Measurements from ENCODE around the gene CFAP47. TPM values are rescaled to one million over a fixed set of nuclear protein-coding genes. Genes with fewer than 3 reads are reported as not detected.

The CFAP47 gene
- total and polyA plus RNA-seq, 4 donors: 0.68 to 21.0 (median 4.0) TPM

DNA sequence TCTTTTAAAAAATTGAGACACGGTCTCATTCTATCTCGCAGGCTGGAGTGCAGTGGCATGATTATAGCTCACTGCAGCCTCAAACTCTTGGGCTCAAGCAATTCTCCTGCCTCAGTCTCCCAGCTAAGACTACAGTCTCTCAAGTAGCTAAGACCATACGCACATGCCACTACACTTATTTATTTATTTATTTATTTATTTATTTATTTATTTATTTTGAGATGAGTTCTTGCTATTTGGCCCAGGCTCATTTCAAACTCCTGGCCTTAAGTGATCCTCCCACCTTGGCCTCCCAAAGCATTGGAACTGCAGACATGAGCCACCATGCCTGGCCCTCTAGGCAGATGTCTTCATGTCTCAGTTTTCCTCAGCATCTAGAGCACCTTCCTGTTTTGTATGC is 482.2 kb downstream of the CFAP47 start:
- 88 to 91% methylated on average over 3 of the region's 3 CpGs for WGBS, 2 donors
- no peaks in the 10 kb centered on the region for H3K4me1 ChIP-seq (ENCODE audit: control insufficient read depth in 5 of 5, insufficient read depth in 5 of 5, low read length in 5 of 5)
- no peaks in the 10 kb centered on the region for H3K27me3 ChIP-seq (ENCODE audit: control insufficient read depth in 3 of 3, insufficient read depth in 3 of 3, low read length in 2 of 3)
- ATAC-seq (ENCODE audit: insufficient read depth, low FRiP score) (no peak), DNase-seq (no peak)
- H3K9me3 ChIP-seq (ENCODE audit: control insufficient read depth in 4 of 4, insufficient read depth in 3 of 4, low read length in 3 of 4): no peaks in the 10 kb centered on the region
- no peak overlapping the region for H3K27ac ChIP-seq (ENCODE audit: low read depth in 1 of 2, low read length in 1 of 2)
- no peaks in the 10 kb centered on the region for H3K36me3 ChIP-seq (ENCODE audit: control insufficient read depth in 4 of 4, insufficient read depth in 4 of 4, low read length in 4 of 4)
- no peak overlapping the region for H3K9ac ChIP-seq (ENCODE audit: insufficient read depth in 1 of 2, low read length in 2 of 2)
- TF ChIP-seq, protein P1, sequence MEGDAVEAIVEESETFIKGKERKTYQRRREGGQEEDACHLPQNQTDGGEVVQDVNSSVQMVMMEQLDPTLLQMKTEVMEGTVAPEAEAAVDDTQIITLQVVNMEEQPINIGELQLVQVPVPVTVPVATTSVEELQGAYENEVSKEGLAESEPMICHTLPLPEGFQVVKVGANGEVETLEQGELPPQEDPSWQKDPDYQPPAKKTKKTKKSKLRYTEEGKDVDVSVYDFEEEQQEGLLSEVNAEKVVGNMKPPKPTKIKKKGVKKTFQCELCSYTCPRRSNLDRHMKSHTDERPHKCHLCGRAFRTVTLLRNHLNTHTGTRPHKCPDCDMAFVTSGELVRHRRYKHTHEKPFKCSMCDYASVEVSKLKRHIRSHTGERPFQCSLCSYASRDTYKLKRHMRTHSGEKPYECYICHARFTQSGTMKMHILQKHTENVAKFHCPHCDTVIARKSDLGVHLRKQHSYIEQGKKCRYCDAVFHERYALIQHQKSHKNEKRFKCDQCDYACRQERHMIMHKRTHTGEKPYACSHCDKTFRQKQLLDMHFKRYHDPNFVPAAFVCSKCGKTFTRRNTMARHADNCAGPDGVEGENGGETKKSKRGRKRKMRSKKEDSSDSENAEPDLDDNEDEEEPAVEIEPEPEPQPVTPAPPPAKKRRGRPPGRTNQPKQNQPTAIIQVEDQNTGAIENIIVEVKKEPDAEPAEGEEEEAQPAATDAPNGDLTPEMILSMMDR (IDR thresholded peaks at IDR 0.05; ENCODE audit: control extremely low read depth, extremely low read depth): no peak
- H3K4me3 ChIP-seq: no peak overlapping the region

DNA sequence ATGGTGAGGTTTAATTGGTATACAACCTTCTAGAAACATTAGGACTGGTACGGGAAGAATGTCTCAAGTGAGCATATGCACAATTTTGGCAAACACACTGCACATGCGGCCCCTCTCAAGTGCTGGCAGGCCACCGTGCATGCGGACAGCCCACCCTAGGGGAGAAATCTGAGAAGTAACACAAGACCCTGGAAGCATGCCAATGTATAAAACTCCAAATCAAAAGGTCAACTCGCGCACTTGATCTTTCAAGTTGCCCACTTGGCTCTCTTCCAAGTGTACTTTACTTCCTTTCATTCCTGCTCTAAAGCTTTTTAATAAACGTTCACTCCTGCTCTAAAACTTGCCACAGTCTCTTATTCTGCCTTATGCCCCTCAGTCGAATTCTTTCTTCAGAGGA is 488.3 kb downstream of the CFAP47 start:
- H3K4me1 ChIP-seq (ENCODE audit: control insufficient read depth in 5 of 5, insufficient read depth in 5 of 5, low read length in 5 of 5): no peaks in the 10 kb centered on the region
- H3K4me3 ChIP-seq: no peak overlapping the region
- H3K27me3 ChIP-seq (ENCODE audit: control insufficient read depth in 3 of 3, insufficient read depth in 3 of 3, low read length in 2 of 3): no peaks in the 10 kb centered on the region
- H3K9ac ChIP-seq (ENCODE audit: insufficient read depth in 1 of 2, low read length in 2 of 2): no peak overlapping the region
- no peak overlapping the region for H3K27ac ChIP-seq (ENCODE audit: low read depth in 1 of 2, low read length in 1 of 2)
- TF ChIP-seq, protein P1 (IDR thresholded peaks at IDR 0.05; ENCODE audit: control extremely low read depth, extremely low read depth): no peak
- 46 to 68% methylated on average over 7 to 8 of the region's 8 CpGs for WGBS, 2 donors
- H3K36me3 ChIP-seq (ENCODE audit: control insufficient read depth in 4 of 4, insufficient read depth in 4 of 4, low read length in 4 of 4): no peaks in the 10 kb centered on the region
- ATAC-seq (ENCODE audit: insufficient read depth, low FRiP score) (no peak), DNase-seq (peak; percentile 59 to 70 (median 60))
- H3K9me3 ChIP-seq (ENCODE audit: control insufficient read depth in 4 of 4, insufficient read depth in 3 of 4, low read length in 3 of 4): no peaks in the 10 kb centered on the region

DNA sequence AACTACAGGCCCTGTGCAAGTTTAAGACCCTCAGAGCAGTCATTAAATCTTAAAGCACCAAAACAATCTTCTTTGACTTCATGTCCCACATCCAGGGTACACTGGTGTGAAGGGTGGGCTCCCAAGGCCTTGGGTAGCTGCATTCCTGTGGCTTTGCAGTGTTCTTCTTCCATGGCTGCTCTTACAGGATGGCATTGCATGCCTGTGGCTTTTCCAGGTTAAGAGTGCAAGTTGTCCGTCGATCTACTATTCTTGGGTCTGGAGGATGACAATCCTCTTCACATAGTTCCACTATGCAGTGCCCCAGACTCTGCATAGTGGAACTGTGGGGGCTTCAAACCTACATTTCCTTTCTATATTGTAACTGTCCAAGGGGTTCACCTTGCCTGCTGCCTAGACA is 494.5 kb downstream of the CFAP47 start:
- H3K27ac ChIP-seq (ENCODE audit: low read depth in 1 of 2, low read length in 1 of 2): no peak overlapping the region
- peaks cover 0 to 4% (median 0%) of the 10 kb centered on the region in 4 donors for H3K9me3 ChIP-seq (ENCODE audit: control insufficient read depth in 4 of 4, insufficient read depth in 3 of 4, low read length in 3 of 4)
- 85 to 91% methylated on average over 2 of the region's 2 CpGs for WGBS, 2 donors
- no peaks in the 10 kb centered on the region for H3K27me3 ChIP-seq (ENCODE audit: control insufficient read depth in 3 of 3, insufficient read depth in 3 of 3, low read length in 2 of 3)
- DNase-seq (no peak), ATAC-seq (ENCODE audit: insufficient read depth, low FRiP score) (no peak)
- no peak overlapping the region for H3K9ac ChIP-seq (ENCODE audit: insufficient read depth in 1 of 2, low read length in 2 of 2)
- no peaks in the 10 kb centered on the region for H3K4me1 ChIP-seq (ENCODE audit: control insufficient read depth in 5 of 5, insufficient read depth in 5 of 5, low read length in 5 of 5)
- TF ChIP-seq, protein P1 (IDR thresholded peaks at IDR 0.05; ENCODE audit: control extremely low read depth, extremely low read depth): no peak
- H3K4me3 ChIP-seq: no peak overlapping the region
- no peaks in the 10 kb centered on the region for H3K36me3 ChIP-seq (ENCODE audit: control insufficient read depth in 4 of 4, insufficient read depth in 4 of 4, low read length in 4 of 4)

DNA sequence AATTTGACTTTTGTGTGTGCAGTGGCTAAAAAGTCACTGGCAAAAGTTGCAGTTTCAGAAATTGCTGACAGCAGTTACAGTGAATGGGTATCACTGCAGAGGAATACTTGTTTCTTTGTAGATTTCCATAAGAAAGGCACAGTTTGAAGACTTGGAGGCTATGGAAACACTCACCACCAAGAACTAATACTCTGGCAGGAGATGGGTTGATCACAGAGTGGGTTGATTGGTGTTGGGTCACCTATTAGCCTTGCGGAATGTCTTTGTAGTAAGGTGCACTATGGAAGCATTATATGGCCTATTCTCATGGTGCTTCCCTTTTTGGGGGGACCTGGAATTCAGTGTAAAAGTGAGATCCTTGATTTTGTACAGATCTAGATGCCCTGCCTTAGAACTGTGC is 502.8 kb downstream of the CFAP47 start:
- TF ChIP-seq, protein P1 (IDR thresholded peaks at IDR 0.05; ENCODE audit: control extremely low read depth, extremely low read depth): no peak
- DNase-seq (no peak), ATAC-seq (ENCODE audit: insufficient read depth, low FRiP score) (no peak)
- Histone ChIP-seq H3K27me3 (ENCODE audit: control insufficient read depth in 3 of 3, insufficient read depth in 3 of 3, low read length in 2 of 3) (peaks cover 0 to 4% (median 0%) of the 10 kb centered on the region in 3 donors), H3K4me3 (no peak overlapping the region), H3K9me3 (ENCODE audit: control insufficient read depth in 4 of 4, insufficient read depth in 3 of 4, low read length in 3 of 4) (peaks cover 0 to 2% (median 0%) of the 10 kb centered on the region in 4 donors), H3K27ac (ENCODE audit: low read depth in 1 of 2, low read length in 1 of 2) (no peak overlapping the region), H3K4me1 (ENCODE audit: control insufficient read depth in 5 of 5, insufficient read depth in 5 of 5, low read length in 5 of 5) (no peaks in the 10 kb centered on the region), H3K36me3 (ENCODE audit: control insufficient read depth in 4 of 4, insufficient read depth in 4 of 4, low read length in 4 of 4) (no peaks in the 10 kb centered on the region), H3K9ac (ENCODE audit: insufficient read depth in 1 of 2, low read length in 2 of 2) (no peak overlapping the region)
- 81 to 86% methylated on average over 1 of the region's 1 CpG for WGBS, 2 donors

All from lung (tissue), 12 donors.